OCI-LY3 (cell line): Measurements from ENCODE around the gene KCNQ1.

Experiments used
- H2AFZ ChIP-seq: fragments of 200-600, 300-600 bp; shearing (Covaris generic); 2 replicates; pipeline ENCODE4 v1.6.0; 2014; ENCODE audit warnings: antibody characterized with exemption, low read depth, low read length
- H3K27ac ChIP-seq: fragments of 200-600, 300-600 bp; sonication (generic); 2 replicates; pipeline ENCODE4 v1.5.1; 2014; ENCODE audit warnings: mild to moderate bottlenecking, low read length, moderate library complexity, mixed read lengths
- H3K27me3 ChIP-seq: fragments of 200-600, 300-600 bp; sonication (generic); 2 replicates; pipeline ENCODE4 v1.6.1; 2014; ENCODE audit warnings: low read depth, low read length, mixed read lengths
- H3K36me3 ChIP-seq: fragments of 200-600, 300-600 bp; sonication (generic); replicated peaks from 2 replicates; pipeline ENCODE3; 2014; ENCODE audit warnings: low read depth, low read length, mixed read lengths
- H3K4me1 ChIP-seq: fragments of 300-600, 200-600 bp; sonication (generic); 2 replicates; pipeline ENCODE4 v1.6.1; 2014; ENCODE audit warnings: low read length, mixed read lengths
- H3K4me2 ChIP-seq: fragments of 200-600, 300-600 bp; sonication (generic); 2 replicates; pipeline ENCODE4 v1.6.1; 2014; ENCODE audit warnings: low read length, mixed read lengths
- H3K4me3 ChIP-seq: fragments of 300-600, 200-600 bp; sonication (generic); 2 replicates; pipeline ENCODE4 v1.5.1; 2014; ENCODE audit warnings: antibody characterized with exemption, mild to moderate bottlenecking, low read length, moderate library complexity
- H3K79me2 ChIP-seq: fragments of 300-600, 200-600 bp; shearing (Covaris generic); 2 replicates; pipeline ENCODE4 v1.6.1; 2014; ENCODE audit warnings: mild to moderate bottlenecking, low read length, mixed read lengths
- H3K9ac ChIP-seq: fragments of 300-600, 200-600 bp; shearing (Covaris generic); 2 replicates; pipeline ENCODE4 v1.6.0; 2014; ENCODE audit warnings: mild to moderate bottlenecking, low read length, moderate library complexity
- H3K9me3 ChIP-seq: fragments of 200-600, 300-600 bp; shearing (Covaris generic); 2 replicates; pipeline ENCODE4 v1.6.1; 2014; ENCODE audit warnings: low read length, mixed read lengths; ENCODE audit not compliant: insufficient read depth
- H4K20me1 ChIP-seq: fragments of 200-600, 300-600 bp; sonication (generic); 2 replicates; pipeline ENCODE4 v1.6.1; 2016; ENCODE audit warnings: low read length, mixed read lengths; ENCODE audit not compliant: insufficient read depth
- CTCF ChIP-seq: fragments of 200-600, 300-600 bp; sonication (generic); IDR thresholded peaks from 2 replicates; pipeline ENCODE4 v1.5.1; 2014; ENCODE audit warnings: antibody characterized with exemption, low read length, low read depth
- EZH2phosphoT487 ChIP-seq: fragments of 200-600 bp; shearing (Covaris generic); IDR thresholded peaks from 2 replicates; pipeline ENCODE4 v1.6.1; 2018; ENCODE audit warnings: antibody characterized with exemption, mixed run types, low read depth

Gene KCNQ1

DNA sequence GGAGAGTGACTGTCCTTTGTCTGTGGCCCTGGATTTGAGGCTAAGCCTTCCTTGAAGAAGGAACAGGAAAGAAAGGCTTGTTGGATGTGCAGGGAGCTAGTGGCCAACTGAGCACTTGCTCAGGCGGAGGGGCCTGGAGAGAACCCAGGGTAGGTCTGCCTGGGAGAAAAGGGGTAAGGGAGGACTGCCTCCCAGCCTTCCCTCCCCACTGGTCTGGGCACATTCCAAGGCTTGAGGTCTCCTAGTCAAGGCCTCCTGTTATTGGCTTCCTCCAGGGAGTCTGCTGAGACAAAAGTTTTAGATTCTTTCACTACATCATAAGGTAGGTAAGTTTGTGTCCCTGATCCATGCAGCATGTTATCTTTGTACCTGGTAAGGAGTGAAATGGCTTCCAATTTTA lies 239.8 kb downstream of the KCNQ1 start:
- H3K4me3 ChIP-seq = no peak overlapping the region
- peaks cover 72% of the 10 kb centered on the region for H4K20me1 ChIP-seq
- no peaks in the 10 kb centered on the region for H3K9me3 ChIP-seq
- TF ChIP-seq CTCF (no peak), EZH2phosphoT487 (no peak)
- H2AFZ ChIP-seq = no peak overlapping the region
- no peak overlapping the region for H3K4me2 ChIP-seq
- peaks cover 33% of the 10 kb centered on the region for H3K4me1 ChIP-seq
- peaks cover 32% of the 10 kb centered on the region for H3K79me2 ChIP-seq
- H3K36me3 ChIP-seq = peaks cover 3% of the 10 kb centered on the region
- no peak overlapping the region for H3K27ac ChIP-seq
- no peak overlapping the region for H3K9ac ChIP-seq
- no peaks in the 10 kb centered on the region for H3K27me3 ChIP-seq

DNA sequence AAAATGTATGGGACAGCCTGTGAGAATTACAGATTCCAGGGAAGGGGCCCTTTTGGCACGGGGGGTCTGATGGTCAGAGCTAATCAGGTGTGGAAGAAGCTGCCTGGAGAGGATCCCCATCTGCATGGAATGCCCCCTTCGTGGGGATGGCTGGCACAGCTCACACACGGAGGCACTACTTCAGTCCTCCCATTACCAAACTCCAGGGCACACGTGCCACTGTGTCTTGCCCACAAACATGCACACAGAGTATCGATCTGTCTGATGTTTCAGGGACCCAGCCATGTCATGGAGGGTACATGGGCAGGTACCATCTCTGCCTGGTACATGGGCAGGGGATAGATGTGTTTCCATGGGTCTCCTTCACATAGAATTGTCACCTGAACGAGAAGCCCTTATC lies 240.2 kb downstream of the KCNQ1 start:
- H3K4me2 ChIP-seq = no peak overlapping the region
- TF ChIP-seq EZH2phosphoT487 = no peak
- H4K20me1 ChIP-seq = peaks cover 76% of the 10 kb centered on the region
- H3K4me1 ChIP-seq = peaks cover 33% of the 10 kb centered on the region
- no peak overlapping the region for H2AFZ ChIP-seq
- H3K4me3 ChIP-seq = no peak overlapping the region
- peaks cover 36% of the 10 kb centered on the region for H3K79me2 ChIP-seq
- H3K36me3 ChIP-seq = peaks cover 3% of the 10 kb centered on the region
- no peak overlapping the region for H3K9ac ChIP-seq
- H3K9me3 ChIP-seq = no peaks in the 10 kb centered on the region
- no peaks in the 10 kb centered on the region for H3K27me3 ChIP-seq
- no peak overlapping the region for H3K27ac ChIP-seq

- Histone ChIP-seq H4K20me1 (peaks cover 83% of the 10 kb centered on the region), H3K9me3 (no peaks in the 10 kb centered on the region), H3K4me2 (no peak overlapping the region), H3K36me3 (peaks cover 3% of the 10 kb centered on the region), H3K27me3 (no peaks in the 10 kb centered on the region), H3K27ac (no peak overlapping the region), H3K4me3 (no peak overlapping the region), H3K4me1 (peaks cover 33% of the 10 kb centered on the region), H3K79me2 (peaks cover 43% of the 10 kb centered on the region), H3K9ac (no peak overlapping the region), H2AFZ (no peak overlapping the region)
- TF ChIP-seq EZH2phosphoT487 (no peak), CTCF (no peak)
Observed at GRCh38 chr11:2685566-2686359, 241.0 kb downstream of the KCNQ1 start.

DNA sequence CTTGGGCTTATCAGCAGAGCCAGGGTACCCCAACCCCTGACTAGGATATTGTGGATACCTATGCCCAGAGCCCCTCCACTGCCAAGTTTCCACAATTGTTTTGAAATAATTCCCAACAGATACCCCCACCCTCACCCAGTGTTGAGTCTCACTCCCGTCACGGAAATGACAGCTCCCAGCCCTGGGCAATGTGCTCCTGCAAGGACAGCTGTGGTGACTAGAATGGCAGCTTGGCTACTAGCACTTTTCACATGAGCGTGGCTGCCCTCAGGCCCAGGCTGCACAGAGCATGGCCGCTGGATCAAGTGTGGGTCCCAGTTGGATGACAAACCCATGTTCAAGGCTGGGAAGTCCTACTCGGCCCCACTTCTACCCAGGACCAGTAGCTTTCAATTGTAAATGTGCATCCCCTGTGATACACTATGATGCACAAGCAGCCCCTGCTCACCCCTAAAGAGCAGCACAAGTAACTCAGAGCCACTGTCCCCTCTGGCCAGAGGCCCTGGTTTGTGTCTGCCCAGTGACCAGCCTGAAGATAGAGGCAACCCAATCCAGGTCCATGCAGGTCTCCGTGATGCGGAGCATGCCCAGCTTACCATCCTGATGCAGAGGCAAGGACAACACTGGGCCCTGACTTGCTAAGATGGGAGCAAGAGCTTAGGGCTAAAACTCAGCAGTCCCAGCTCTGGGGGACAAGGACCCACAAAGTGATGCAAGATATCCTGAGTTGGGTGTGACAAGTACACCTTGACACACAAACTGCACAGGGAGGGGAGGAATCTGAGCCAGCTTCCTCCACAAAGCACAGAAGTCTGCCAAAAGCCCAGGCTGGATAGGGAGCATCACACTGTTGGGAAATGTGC lies 241.8 kb downstream of the KCNQ1 start:
- H3K9ac ChIP-seq = no peak overlapping the region
- peaks cover 91% of the 10 kb centered on the region for H4K20me1 ChIP-seq
- H3K79me2 ChIP-seq = peaks cover 45% of the 10 kb centered on the region
- no peak overlapping the region for H3K4me2 ChIP-seq
- no peaks in the 10 kb centered on the region for H3K9me3 ChIP-seq
- H3K4me3 ChIP-seq = no peak overlapping the region
- H3K27me3 ChIP-seq = no peaks in the 10 kb centered on the region
- peaks cover 24% of the 10 kb centered on the region for H3K4me1 ChIP-seq
- TF ChIP-seq CTCF = no peak
- no peak for TF ChIP-seq EZH2phosphoT487
- H3K27ac ChIP-seq = no peak overlapping the region
- no peak overlapping the region for H2AFZ ChIP-seq
- peaks cover 3% of the 10 kb centered on the region for H3K36me3 ChIP-seq
